ENCODE results near the gene SPOUT1.
"Not testable (repeated sequence)": the region's sequence is repeated elsewhere in the genome, so short reads cannot be mapped to it uniquely, and the experiment has no call there.

The SPOUT1 gene, protein sequence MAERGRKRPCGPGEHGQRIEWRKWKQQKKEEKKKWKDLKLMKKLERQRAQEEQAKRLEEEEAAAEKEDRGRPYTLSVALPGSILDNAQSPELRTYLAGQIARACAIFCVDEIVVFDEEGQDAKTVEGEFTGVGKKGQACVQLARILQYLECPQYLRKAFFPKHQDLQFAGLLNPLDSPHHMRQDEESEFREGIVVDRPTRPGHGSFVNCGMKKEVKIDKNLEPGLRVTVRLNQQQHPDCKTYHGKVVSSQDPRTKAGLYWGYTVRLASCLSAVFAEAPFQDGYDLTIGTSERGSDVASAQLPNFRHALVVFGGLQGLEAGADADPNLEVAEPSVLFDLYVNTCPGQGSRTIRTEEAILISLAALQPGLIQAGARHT

GRCh38 chr9:128829477-128830251, at the start of gene SPOUT1:
TSS of gene SPOUT1 (minus strand) at chr9:128829794. CDS start at chr9:128829780, 14 bp downstream.
- H3K4me3 ChIP-seq (ENCODE audit: low read depth, low read length) = peak within 1 kb of the TSS; percentile 99
- TF ChIP-seq, protein P1, sequence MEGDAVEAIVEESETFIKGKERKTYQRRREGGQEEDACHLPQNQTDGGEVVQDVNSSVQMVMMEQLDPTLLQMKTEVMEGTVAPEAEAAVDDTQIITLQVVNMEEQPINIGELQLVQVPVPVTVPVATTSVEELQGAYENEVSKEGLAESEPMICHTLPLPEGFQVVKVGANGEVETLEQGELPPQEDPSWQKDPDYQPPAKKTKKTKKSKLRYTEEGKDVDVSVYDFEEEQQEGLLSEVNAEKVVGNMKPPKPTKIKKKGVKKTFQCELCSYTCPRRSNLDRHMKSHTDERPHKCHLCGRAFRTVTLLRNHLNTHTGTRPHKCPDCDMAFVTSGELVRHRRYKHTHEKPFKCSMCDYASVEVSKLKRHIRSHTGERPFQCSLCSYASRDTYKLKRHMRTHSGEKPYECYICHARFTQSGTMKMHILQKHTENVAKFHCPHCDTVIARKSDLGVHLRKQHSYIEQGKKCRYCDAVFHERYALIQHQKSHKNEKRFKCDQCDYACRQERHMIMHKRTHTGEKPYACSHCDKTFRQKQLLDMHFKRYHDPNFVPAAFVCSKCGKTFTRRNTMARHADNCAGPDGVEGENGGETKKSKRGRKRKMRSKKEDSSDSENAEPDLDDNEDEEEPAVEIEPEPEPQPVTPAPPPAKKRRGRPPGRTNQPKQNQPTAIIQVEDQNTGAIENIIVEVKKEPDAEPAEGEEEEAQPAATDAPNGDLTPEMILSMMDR (IDR thresholded peaks at IDR 0.05; ENCODE audit: borderline replicate concordance, insufficient read depth, low read depth, low read length) = no peak

DNA sequence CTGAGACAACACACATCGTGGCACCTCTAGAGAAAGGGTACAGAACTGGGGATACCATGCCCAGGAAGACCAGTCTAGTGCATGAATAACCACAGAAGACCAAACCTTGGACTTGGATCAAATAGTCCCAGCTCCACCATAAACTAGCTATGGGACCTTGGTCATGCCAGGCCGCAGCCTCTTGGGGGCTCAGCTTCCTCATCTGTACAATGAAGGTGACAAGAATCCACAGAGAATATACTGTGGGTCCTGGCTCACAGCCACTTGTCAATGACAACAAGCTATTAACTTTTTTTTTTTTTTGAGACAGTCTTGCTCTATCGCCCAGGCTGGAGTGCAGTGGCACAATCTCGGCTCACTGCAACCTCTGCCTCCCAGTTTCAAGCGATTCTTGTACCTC, 48.3 kb upstream of the SPOUT1 start:
- TF ChIP-seq, protein P1 (IDR thresholded peaks at IDR 0.05; ENCODE audit: borderline replicate concordance, insufficient read depth, low read depth, low read length) = no peak
- no peak overlapping the region for H3K4me3 ChIP-seq (ENCODE audit: low read depth, low read length)

DNA sequence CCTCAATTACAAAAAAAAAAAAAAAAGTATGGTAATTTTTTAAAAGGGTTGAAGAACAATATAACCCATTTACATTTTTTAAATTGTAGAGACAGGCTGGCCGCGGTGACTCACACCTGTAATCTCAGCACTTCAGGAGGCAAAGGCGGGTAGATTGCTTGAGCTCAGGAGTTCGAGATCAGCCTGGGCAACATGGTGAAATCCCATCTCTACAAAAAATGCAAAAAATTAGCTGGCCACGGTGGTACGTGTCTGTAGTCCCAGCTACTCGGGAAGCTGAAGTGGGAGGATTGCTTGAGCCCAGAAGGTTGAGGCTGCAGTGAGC, 41.3 kb upstream of the SPOUT1 start:
- not testable (repeated sequence) for H3K4me3 ChIP-seq (ENCODE audit: low read depth, low read length)

DNA sequence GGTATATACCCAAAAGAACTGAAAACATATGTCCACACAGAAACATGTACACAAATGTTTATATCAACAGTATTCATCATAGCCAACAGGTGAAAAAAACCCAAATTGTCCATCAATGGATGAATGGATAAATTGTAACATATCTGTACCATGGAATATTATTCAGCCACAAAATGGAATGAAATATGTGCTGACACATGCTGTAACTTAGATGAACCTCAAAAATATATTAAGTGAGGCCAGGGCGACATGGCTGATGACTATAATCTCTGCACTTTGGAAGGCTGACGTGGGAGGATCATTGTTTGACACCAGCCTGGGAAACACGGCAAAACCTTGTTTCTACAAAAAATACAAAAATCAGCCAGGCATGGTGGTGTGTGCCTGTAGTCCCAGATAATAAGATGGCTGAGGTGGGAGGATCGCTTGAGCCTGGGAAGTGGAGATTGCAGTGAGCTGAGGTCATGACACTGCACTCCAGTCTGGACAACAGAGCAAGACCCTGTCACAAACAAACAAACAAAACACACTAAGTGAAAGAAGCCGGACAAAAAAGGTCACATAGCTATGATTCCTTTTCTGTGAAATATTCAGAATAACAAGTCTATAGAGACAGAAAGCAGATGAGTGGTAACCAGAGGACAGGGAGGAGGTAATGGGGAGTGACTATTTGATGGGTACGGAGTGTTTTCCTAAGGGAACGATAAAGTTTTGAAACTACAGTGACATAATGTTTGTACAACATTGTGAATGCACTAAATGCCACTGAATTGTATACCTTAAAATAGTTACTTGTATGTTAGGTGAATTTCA, 40.7 kb upstream of the SPOUT1 start:
- H3K4me3 ChIP-seq (ENCODE audit: low read depth, low read length) = no peak overlapping the region
- TF ChIP-seq, protein P1 (IDR thresholded peaks at IDR 0.05; ENCODE audit: borderline replicate concordance, insufficient read depth, low read depth, low read length) = no peak

DNA sequence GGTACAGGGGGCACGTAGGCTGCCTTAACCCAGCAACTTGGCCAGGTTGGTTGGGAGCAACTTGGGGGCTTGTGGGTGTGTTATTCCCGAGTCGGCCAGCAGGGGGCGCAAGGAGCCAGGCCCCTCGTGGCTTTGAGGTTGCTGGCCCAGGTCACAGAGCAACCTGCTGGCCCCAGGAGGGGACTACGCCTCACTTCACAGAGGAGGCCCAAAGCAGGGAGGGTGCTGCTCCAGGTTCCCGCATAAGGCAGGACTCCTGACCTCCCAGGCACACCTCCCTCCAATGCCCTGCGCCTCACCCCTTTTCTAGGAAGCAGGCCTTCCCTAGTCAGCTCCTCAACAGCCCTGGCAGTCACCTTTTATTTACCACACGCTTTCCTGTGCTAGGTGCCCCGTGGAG, 34.1 kb upstream of the SPOUT1 start:
- no peak overlapping the region for H3K4me3 ChIP-seq (ENCODE audit: low read depth, low read length)
- TF ChIP-seq, protein P1 (IDR thresholded peaks at IDR 0.05; ENCODE audit: borderline replicate concordance, insufficient read depth, low read depth, low read length) = peak; percentile 98

DNA sequence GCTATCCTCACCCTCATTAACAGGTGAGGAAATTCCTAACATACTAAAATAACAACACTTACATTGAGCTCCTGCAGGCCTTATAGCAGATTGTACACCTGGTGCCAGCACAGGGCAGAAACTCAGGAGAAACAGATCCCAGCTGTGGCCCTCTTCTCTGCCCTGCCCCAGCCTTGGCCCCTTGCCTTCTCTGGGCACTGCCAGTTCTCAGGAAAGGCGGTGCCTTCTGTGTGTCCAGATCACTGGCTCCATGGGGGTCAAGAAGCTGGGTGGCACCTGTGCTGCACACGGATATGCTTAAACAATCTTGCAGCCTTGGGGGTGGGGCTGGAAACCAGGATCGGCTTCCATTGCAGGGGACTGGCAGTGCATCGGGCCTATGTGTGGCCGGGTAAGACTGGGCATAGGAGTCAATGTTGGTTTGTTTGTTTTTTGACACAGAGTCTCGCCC, 32.8 kb upstream of the SPOUT1 start:
- H3K4me3 ChIP-seq (ENCODE audit: low read depth, low read length) = no peak overlapping the region
- TF ChIP-seq, protein P1 (IDR thresholded peaks at IDR 0.05; ENCODE audit: borderline replicate concordance, insufficient read depth, low read depth, low read length) = no peak

DNA sequence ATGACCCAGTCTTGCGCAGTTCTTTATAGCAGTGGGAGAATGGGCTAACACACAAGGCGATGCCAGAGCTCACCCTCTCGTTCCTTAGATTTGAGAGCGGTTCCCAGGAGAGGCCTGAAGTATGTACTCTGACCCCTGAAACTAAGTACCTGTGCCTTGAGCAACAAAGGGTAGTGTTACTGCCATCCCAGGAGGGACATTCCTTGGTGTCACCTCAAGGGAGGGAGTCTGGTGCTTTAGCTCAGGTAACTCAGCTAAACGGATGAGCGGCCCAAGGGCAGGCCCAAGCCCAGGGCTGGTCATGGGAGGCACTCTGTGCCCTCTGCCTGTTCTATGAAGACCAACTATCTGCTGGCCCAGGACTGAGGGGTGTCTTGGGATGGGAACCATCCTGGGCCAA, 31.9 kb upstream of the SPOUT1 start:
- no peak overlapping the region for H3K4me3 ChIP-seq (ENCODE audit: low read depth, low read length)

More for the DNA sequence above, 31.9 kb upstream of the SPOUT1 start:
- TF ChIP-seq, protein P1 (IDR thresholded peaks at IDR 0.05; ENCODE audit: borderline replicate concordance, insufficient read depth, low read depth, low read length) = no peak

All from GM12875 (cell line).